Osteoblast (primary cell): ENCODE results near the gene PITPNM2. TPM values are rescaled to one million over a fixed set of nuclear protein-coding genes. Genes with fewer than 3 reads are reported as not detected.
"Not testable (repeated sequence)": the region's sequence is repeated elsewhere in the genome, so short reads cannot be mapped to it uniquely, and the experiment has no call there.

Experiments
- DNase-seq: peaks from one replicate; pipeline ENCODE4 v3.0.0; 2011; ENCODE audit warnings: low spot score, mixed read lengths; ENCODE audit not compliant: insufficient read length; ENCODE audit errors: missing footprints
- H2AFZ ChIP-seq: 2 replicates; pipeline ENCODE4 v1.6.0; 2011; ENCODE audit warnings: mild to moderate bottlenecking, low read length
- H3K27ac ChIP-seq: 2 replicates; pipeline ENCODE4 v1.5.1; 2011; ENCODE audit warnings: mild to moderate bottlenecking, low read depth, low read length, moderate library complexity
- H3K27me3 ChIP-seq: 2 replicates; pipeline ENCODE4 v1.6.0; 2012; ENCODE audit warnings: mild to moderate bottlenecking, control low read depth, inconsistent platforms, low read length, moderate library complexity; ENCODE audit not compliant: insufficient read depth
- H3K36me3 ChIP-seq: 2 replicates; pipeline ENCODE4 v1.5.1; 2011; ENCODE audit warnings: mild to moderate bottlenecking, low read length, control low read depth, moderate library complexity; ENCODE audit not compliant: insufficient read depth
- H3K4me1 ChIP-seq: 2 replicates; pipeline ENCODE4 v1.5.1; 2011; ENCODE audit warnings: mild to moderate bottlenecking, low read length, control low read depth, moderate library complexity; ENCODE audit not compliant: insufficient read depth
- H3K4me2 ChIP-seq: 2 replicates; pipeline ENCODE4 v1.6.0; 2011; ENCODE audit warnings: mild to moderate bottlenecking, low read length; ENCODE audit not compliant: insufficient read depth
- H3K4me3 ChIP-seq: fragments of 200-600 bp; sonication (generic); 3 replicates; pipeline ENCODE4 v1.5.1; 2012; ENCODE audit warnings: mild to moderate bottlenecking, low read length, inconsistent platforms; ENCODE audit not compliant: insufficient read depth
- H3K79me2 ChIP-seq: 2 replicates; pipeline ENCODE4 v1.6.0; 2012; ENCODE audit warnings: mild to moderate bottlenecking, low read length, control low read depth, inconsistent platforms; ENCODE audit not compliant: insufficient read depth
- H3K9me3 ChIP-seq: 2 replicates; pipeline ENCODE4 v1.5.1; 2011; ENCODE audit warnings: low read depth, low read length, control low read depth
- H4K20me1 ChIP-seq: 2 replicates; pipeline ENCODE4 v1.6.0; 2012; ENCODE audit warnings: mild to moderate bottlenecking, low read length, control low read depth; ENCODE audit not compliant: insufficient read depth
- CTCF ChIP-seq: IDR thresholded peaks from 2 replicates; pipeline ENCODE4 v1.5.1; 2011; ENCODE audit warnings: mild to moderate bottlenecking, low read depth, low read length, moderate library complexity; ENCODE audit errors: extremely low read depth
- total RNA-seq: library from RNA; depleted of rRNA; stranded (reverse); fragments of >200 nt; gene quantifications from 2 replicates; pipeline ENCODE4 v1.2.3, GENCODE V29; 2012

Gene PITPNM2
- total RNA-seq, 1 donor = 3.3 TPM

- Histone ChIP-seq H3K36me3 (no peaks in the 10 kb centered on the region), H3K79me2 (peaks cover 2% of the 10 kb centered on the region), H3K9me3 (no peaks in the 10 kb centered on the region), H4K20me1 (peaks cover 13% of the 10 kb centered on the region), H3K4me1 (no peaks in the 10 kb centered on the region), H3K4me3 (no peak overlapping the region), H3K27ac (no peak overlapping the region), H3K4me2 (no peak overlapping the region), H3K27me3 (no peaks in the 10 kb centered on the region), H2AFZ (no peak overlapping the region)
- TF ChIP-seq CTCF = no peak
- DNase-seq = no peak
Observed at GRCh38 chr12:123105211-123105826, 45.6 kb downstream of the PITPNM2 start.

- no peak for TF ChIP-seq CTCF
- no peak overlapping the region for H3K4me3 ChIP-seq
- no peak for DNase-seq
- no peak overlapping the region for H2AFZ ChIP-seq
- H4K20me1 ChIP-seq = peaks cover 14% of the 10 kb centered on the region
- H3K4me1 ChIP-seq = no peaks in the 10 kb centered on the region
- H3K9me3 ChIP-seq = no peaks in the 10 kb centered on the region
- no peaks in the 10 kb centered on the region for H3K27me3 ChIP-seq
- H3K4me2 ChIP-seq = no peak overlapping the region
- no peak overlapping the region for H3K27ac ChIP-seq
- no peaks in the 10 kb centered on the region for H3K36me3 ChIP-seq
- no peaks in the 10 kb centered on the region for H3K79me2 ChIP-seq
Observed at GRCh38 chr12:123104809-123105208, 46.1 kb downstream of the PITPNM2 start.

GRCh38 chr12:123104094-123104493 lies 46.8 kb downstream of the PITPNM2 start:
- H3K27ac ChIP-seq, H3K36me3 ChIP-seq, H3K9me3 ChIP-seq, H3K4me1 ChIP-seq, H3K4me2 ChIP-seq, DNase-seq, H3K79me2 ChIP-seq, H3K4me3 ChIP-seq, H2AFZ ChIP-seq, H3K27me3 ChIP-seq: not testable (repeated sequence)
- peaks cover 16% of the 10 kb centered on the region for H4K20me1 ChIP-seq

- peaks cover 21% of the 10 kb centered on the region for H4K20me1 ChIP-seq
- H3K4me2 ChIP-seq = no peak overlapping the region
- H3K27me3 ChIP-seq = no peaks in the 10 kb centered on the region
- H3K27ac ChIP-seq = no peak overlapping the region
- no peak overlapping the region for H3K4me3 ChIP-seq
- H2AFZ ChIP-seq = no peak overlapping the region
- H3K36me3 ChIP-seq = no peaks in the 10 kb centered on the region
- no peaks in the 10 kb centered on the region for H3K79me2 ChIP-seq
- DNase-seq = no peak
- no peaks in the 10 kb centered on the region for H3K9me3 ChIP-seq
- no peaks in the 10 kb centered on the region for H3K4me1 ChIP-seq
- no peak for TF ChIP-seq CTCF
Observed at GRCh38 chr12:123102781-123103503, 47.9 kb downstream of the PITPNM2 start.
